GM21367 (cell line): ENCODE data around the gene POLE.

Experiments
- ATAC-seq: cut with Tn5 transposase; IDR thresholded peaks from one replicate; pipeline ENCODE4 v1.9.1; 2021; ENCODE audit not compliant: unreplicated experiment

POLE gene

GRCh38 chr12:132658149-132658894 is 28.8 kb downstream of the POLE start:
- ATAC-seq: no peak

DNA sequence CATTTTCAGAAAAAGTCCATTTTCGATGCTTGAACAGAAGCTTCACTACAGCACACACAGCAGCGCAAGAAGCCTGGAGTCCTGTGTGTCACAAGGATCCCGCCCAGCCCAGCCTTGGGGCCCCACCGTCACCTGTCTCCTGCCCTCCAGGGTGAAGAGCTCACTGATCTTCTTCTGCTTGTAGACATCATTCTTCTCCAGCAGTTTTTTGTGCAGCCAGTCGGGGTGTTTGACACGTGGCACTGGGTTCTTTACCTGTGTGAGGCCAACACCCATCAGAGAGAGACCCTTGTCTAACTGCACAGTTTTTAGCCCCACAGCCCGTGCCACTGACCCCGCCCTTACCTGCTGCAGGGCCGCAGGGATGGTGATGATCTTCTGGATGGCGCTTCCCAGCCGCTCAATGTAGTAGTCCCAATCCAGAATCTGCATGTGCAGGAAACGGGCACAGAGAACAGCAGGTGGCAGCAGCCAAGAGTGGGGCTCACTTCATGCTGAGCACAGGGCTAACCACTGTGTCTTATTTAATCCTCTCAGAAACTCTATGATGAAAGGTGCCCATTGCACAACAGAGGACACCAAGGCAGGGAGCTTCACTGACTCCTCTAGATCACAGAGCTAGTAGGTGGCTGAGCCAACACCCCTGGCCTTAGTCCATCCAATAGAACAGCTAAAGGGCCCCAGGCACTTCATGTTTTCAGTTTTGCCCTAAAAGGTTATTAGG is 30.0 kb downstream of the POLE start:
- ATAC-seq: no peak

DNA sequence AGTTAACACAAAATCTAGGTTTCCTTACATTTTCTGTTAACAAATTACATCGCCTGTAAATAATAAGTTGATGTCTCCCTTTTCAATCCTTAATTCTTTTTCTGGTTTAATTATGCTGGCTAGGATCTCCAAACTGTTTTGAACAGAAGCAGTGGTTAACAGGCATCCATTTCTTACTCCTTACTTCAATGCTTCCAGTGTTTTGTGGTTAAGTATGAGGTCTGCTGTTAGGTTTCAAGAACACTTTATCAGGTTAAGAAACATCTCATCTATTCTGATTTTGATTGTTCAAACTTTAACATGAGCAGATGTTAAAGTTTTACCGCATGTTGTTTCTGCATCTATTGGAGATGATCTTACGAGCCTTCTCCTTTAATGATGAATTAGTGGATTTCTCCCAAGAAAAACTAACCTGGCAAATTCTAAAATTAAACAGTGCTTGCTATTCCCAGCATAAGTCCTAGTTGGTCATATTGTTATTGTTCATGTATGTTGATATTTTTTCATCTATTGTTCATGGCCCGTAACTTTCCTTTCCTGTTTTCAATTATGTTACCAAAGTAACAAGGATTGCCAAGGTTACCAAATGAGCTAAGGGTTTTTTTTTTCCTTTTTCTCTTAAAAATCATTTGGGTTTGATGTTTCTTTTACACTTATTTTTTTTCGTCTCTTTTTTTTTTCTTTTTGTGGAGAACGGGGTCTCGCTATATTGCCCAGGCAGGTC is 33.4 kb downstream of the POLE start:
- ATAC-seq: no peak

- ATAC-seq: no peak
Measured at GRCh38 chr12:132651444-132652100, 35.6 kb downstream of the POLE start.

GRCh38 chr12:132649226-132649945 is 37.8 kb downstream of the POLE start:
- ATAC-seq: no peak

DNA sequence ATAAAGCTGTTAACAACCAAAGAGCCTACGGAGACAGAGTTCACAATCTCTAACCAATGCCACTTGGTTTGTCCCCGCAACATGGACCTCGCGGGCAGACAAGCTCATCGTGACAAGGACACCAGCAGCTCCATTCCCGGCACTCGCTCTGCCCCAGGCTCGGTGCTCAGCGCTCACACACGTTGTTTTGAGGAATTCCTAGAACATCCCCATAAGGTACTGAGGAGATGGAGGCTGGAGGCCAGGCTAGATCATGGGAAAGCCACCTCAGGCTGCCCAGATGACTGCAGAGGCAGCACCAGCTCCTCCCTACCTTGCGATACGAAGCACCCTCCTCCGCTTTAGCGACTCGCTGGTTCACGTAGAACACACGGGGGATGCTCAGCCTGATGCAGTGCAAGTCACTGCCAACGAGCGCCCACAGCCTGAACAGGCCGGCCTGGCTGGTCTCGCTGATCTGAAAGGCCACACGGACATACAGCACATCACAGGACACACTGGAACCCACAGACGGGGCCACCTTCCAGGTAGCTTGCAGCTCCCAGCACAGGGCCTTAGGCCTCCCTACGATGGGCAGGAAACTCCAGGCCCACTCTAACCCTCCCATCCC is 38.4 kb downstream of the POLE start:
- no peak for ATAC-seq

- no peak for ATAC-seq
Measured at GRCh38 chr12:132647858-132648257, 39.3 kb downstream of the POLE start.

- ATAC-seq: no peak
Measured at GRCh38 chr12:132646850-132647249, 40.3 kb downstream of the POLE start.

DNA sequence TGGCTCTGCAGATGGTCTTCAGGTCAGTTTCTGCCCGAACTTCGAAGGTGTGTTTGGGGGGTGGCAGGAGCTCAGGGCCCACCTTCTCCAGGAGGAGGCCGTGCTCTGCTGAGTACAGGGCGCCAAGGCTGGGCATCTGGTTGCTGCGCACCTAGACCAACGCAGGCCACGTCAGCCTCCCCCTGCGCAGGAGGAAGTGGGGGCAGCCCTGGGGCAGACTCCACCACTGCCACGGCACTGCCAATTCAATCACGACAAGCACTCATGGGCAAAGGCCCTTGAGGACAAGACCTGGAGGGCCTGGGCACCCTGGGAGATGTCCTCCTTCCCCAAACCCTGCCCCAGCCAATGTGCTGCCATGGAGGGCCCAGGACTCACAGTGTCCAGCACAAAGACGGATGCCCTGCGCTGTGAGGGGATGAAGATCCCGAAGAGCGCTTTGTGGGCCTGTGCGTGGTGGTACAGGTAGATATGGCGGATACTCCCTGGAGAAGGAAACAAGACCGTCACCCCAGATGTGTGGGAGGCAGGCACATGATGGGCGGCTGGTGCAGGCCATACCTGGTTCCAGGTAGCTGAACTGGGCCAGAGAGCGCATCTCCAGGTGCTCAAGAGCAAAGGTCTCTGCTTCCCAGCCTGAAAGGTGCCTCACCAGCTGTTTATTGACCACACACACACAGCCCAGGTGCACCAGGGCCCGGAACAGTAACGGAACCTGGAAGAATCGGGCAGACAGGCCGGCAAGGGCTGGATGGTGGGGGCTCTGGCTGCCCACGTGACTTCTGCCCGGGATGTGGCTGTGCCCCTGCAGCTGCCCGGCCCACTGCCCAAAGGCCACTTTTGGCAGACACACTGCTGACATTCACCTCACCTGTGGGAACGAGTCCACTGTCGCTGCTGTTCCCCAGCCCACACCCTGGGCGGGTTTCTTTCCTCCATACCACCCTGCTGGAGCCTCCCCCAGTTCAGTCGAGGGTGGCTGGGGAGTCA is 44.0 kb downstream of the POLE start:
- no peak for ATAC-seq

DNA sequence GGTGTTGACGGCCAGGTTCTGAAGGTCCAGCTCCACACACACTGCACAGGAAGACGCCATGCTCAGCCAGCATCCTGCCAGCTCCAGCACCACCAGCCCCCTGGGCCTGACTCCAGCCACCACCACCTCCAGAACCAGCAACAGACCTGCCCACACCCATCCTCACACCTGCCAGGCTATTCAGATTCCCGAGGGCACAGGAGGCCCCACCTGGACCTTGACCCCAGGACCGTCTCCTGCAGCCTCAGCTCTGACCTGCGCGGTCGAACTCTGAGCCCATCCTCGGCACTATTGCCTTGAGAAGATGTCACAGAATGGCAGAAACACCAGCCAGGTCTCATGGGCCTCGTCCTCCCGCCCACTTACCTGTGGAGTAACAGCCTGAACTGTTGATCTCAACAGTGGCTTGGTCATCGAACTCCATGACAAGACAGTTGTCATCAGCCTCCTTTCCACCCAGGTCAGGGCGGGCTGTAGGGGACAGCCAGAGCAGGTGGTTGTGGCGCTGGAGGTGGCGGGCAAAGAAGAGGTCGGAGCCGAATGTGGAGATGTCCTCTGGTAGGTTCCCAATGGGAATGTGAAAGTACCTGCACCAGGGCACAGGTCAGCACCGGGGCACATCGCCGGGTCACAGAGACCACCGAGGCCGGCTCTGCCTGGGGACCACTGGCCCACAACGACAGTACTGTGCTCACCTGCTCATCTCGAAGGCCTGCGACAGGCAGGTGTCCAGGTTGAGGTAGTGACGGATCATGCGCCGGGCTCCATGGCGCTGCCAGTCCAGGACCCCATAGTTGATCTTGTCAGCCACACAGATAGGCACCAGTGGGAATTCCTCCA is 45.1 kb downstream of the POLE start:
- no peak for ATAC-seq

DNA sequence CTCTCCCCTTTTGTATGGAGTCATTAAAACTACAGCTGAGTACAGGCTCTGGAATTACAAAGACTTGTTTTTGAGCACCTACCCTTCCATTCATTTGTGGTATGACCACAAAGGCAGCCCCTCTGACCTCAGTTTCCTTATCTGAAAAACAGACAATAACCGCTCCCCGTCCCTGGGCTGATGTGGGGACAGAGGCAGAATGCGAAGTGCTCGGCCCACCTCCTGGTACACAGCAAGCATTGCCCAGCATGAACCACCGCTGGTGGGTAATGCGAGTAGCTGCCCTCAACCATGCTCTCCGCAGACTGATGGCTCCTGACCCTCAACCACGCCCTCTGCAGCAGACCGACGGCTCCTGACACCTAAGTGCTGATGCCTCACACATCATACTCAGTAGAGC is 46.2 kb downstream of the POLE start:
- no peak for ATAC-seq

- no peak for ATAC-seq
Measured at GRCh38 chr12:132639956-132640520, 47.1 kb downstream of the POLE start.

GRCh38 chr12:132638541-132639408 is 48.4 kb downstream of the POLE start:
- no peak for ATAC-seq

DNA sequence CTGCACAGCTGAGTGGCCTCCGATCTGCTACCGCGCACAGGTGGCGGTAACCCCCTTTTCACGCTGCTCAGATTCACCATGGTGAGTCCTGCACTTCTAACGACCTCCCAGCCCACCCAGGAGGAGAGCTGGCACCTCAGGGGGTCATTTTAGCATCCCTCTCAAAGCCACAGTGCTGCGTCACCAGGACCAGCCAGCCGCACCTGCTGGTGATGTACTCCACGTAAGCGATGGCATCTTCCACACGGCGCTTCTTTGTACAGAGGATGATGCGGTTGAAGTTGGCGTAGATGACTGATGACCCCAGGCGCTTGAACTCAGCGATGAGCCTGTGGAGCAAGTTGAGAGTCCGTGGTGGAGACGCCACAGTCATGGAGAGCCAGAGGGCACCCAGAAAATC is 49.3 kb downstream of the POLE start:
- ATAC-seq: no peak

GRCh38 chr12:132635076-132635955 is 51.8 kb downstream of the POLE start:
- ATAC-seq: no peak

DNA sequence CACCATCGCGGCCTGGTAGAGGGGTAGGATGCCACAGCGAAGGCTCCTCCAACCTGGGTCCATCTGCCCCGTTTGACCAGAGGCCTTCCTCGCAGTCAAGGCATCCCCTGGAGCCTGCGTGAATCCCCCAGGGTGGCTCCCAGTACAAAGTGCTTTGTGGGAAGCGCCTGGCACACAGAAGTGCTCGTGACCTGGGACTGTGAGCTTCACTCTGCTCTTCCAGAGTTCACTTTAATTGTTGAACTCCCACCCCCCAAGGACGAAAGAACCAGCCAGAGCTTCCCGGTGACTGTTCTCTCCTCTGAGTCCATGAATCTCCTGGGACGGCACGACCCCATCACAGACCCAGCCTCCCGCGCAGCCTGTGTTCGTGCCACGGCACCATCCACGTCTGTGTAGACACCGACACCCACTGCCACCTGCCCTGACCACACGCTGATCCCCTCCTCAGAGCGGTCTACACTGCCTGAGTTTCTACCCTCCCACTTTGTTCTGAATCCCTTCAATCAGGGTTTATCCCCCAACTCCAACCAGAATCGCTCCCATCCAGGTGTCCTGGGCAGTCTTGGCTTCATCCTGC is 52.6 kb downstream of the POLE start:
- ATAC-seq: no peak
